ENCODE measurements around the gene MKS1. TPM values are rescaled to one million over a fixed set of nuclear protein-coding genes. Genes with fewer than 3 reads are reported as not detected.

MKS1 gene
- total and polyA plus RNA-seq, 2 experiments from 2014 or later, result 14.0 to 17.4 TPM

GRCh38 chr17:58187675-58188074 lies 31.4 kb downstream of the MKS1 start:
- Mint-ChIP-seq H3K4me3 (no peak overlapping the region), H3K27ac (no peak overlapping the region), H3K36me3 (ENCODE audit: low read depth) (no peaks in the 10 kb centered on the region), H3K9me3 (no peaks in the 10 kb centered on the region), H3K4me1 (peaks cover 8% of the 10 kb centered on the region; the same call in 2 of the 3 replicates), H3K27me3 (ENCODE audit: insufficient read depth, low read depth, poor library complexity) (peaks cover 11% of the 10 kb centered on the region)
- no peak overlapping the region for H3K4me2 ChIP-seq
- TF ChIP-seq REST (IDR thresholded peaks at IDR 0.05; ENCODE audit: unreplicated experiment), result peak; percentile 42
- TF ChIP-seq ZNF114 (CRISPR knock-in tag; IDR thresholded peaks at IDR 0.05), result no peak
- TF ChIP-seq NANOG (IDR thresholded peaks at IDR 0.05; ENCODE audit: borderline replicate concordance), result no peak
- TF ChIP-seq ZNF462 (CRISPR knock-in tag; IDR thresholded peaks at IDR 0.05), result no peak
- TF ChIP-seq CREB1 (CRISPR knock-in tag; IDR thresholded peaks at IDR 0.05; ENCODE audit: low read depth), result no peak
- DNase-seq (ENCODE audit: low spot score) (no peak), ATAC-seq (no peak)
- H3K4me1 ChIP-seq (ENCODE audit: insufficient read depth), result no peaks in the 10 kb centered on the region
- no peak overlapping the region for H3K4me3 ChIP-seq
- no peaks in the 10 kb centered on the region for H3K36me3 ChIP-seq (ENCODE audit: insufficient read depth)
- no peak overlapping the region for H3K27ac ChIP-seq (ENCODE audit: low read depth)
- no peak overlapping the region for H2AFZ ChIP-seq
- no peaks in the 10 kb centered on the region for H3K79me2 ChIP-seq (replicated peaks; ENCODE audit: insufficient read depth)
- no peaks in the 10 kb centered on the region for H4K20me1 ChIP-seq (replicated peaks; ENCODE audit: insufficient read depth)
- no peaks in the 10 kb centered on the region for H3K27me3 ChIP-seq (ENCODE audit: insufficient read depth)
- no peaks in the 10 kb centered on the region for H3K9me2 ChIP-seq (ENCODE audit: insufficient read depth)
- H3F3A ChIP-seq (replicated peaks; ENCODE audit: low read depth), result no peaks in the 10 kb centered on the region

Measured in GM23338 (cell line).